WTC11 (cell line): Measurements from ENCODE around the gene UBE2V1. TPM values are rescaled to one million over a fixed set of nuclear protein-coding genes. Genes with fewer than 3 reads are reported as not detected.

ENCODE experiments used
- ATAC-seq: fragments of 200-7000 bp; cut with Tn5 transposase; 2 replicates; pipeline ENCODE4 v1.10.0; 2021; ENCODE audit warnings: mild to moderate bottlenecking, moderate library complexity
- CTCF ChIA-PET: fragments of 300-600 bp; sonication (Branson Sonifier 250); formaldehyde crosslinking; loops from one replicate; lab custom pipeline; 2021; ENCODE audit warnings: antibody characterized with exemption; lab: Charles Lee
- POLR2A ChIA-PET: fragments of 350-600 bp; sonication (Branson Sonifier 250); formaldehyde crosslinking; loops from one replicate; lab custom pipeline; 2021; ENCODE audit warnings: antibody characterized with exemption; lab: Charles Lee
- DNase-seq: peaks from one replicate; pipeline ENCODE4 v3.0.0; 2021; ENCODE audit warnings: low spot score
- H3K27ac Mint-ChIP-seq: 2 replicates; pipeline ENCODE4 v1.8.0; 2021; ENCODE audit warnings: mixed read lengths
- H3K27me3 Mint-ChIP-seq: 2 replicates; pipeline ENCODE4 v1.8.0; 2021; ENCODE audit warnings: low read depth, mild to moderate bottlenecking, moderate library complexity, mixed read lengths
- H3K36me3 Mint-ChIP-seq: 2 replicates; pipeline ENCODE4 v1.8.0; 2021; ENCODE audit warnings: mixed read lengths
- H3K4me1 Mint-ChIP-seq: 2 replicates; pipeline ENCODE4 v1.8.0; 2022; ENCODE audit warnings: mixed read lengths
- H3K4me3 Mint-ChIP-seq: 2 replicates; pipeline ENCODE4 v1.8.0; 2021; ENCODE audit warnings: mild to moderate bottlenecking, moderate library complexity, mixed read lengths
- H3K9me3 Mint-ChIP-seq: 2 replicates; pipeline ENCODE4 v1.8.0; 2021; ENCODE audit warnings: mixed read lengths
- CREB1 ChIP-seq: sonication (generic); formaldehyde crosslinking; IDR thresholded peaks from 2 replicates; pipeline ENCODE4 v1.8.0; 2023; ENCODE audit warnings: mild to moderate bottlenecking, missing genetic modification reagents
- CREM ChIP-seq: sonication (generic); formaldehyde crosslinking; IDR thresholded peaks from 2 replicates; pipeline ENCODE4 v1.8.1; 2022; ENCODE audit warnings: mild to moderate bottlenecking, missing genetic modification reagents, moderate library complexity
- EMX1 ChIP-seq: fragments of 250-450 bp; sonication (Bioruptor Pico); IDR thresholded peaks from 2 replicates; pipeline ENCODE4 v1.8.0; 2021; ENCODE audit warnings: mild to moderate bottlenecking
- ESRRA ChIP-seq: sonication (generic); formaldehyde crosslinking; IDR thresholded peaks from 2 replicates; pipeline ENCODE4 v1.8.1; 2022; ENCODE audit warnings: mild to moderate bottlenecking, missing genetic modification reagents, borderline replicate concordance
- FOXP1 ChIP-seq: sonication (generic); formaldehyde crosslinking; IDR thresholded peaks from 2 replicates; pipeline ENCODE4 v1.8.0; 2022; ENCODE audit warnings: missing genetic modification reagents, mild to moderate bottlenecking, moderate library complexity, borderline replicate concordance
- NR3C1 ChIP-seq: sonication (generic); formaldehyde crosslinking; conservative IDR thresholded peaks from 2 replicates; pipeline ENCODE4 v1.8.1; 2023; ENCODE audit warnings: low read depth, mild to moderate bottlenecking, missing genetic modification reagents
- RELA ChIP-seq: sonication (generic); formaldehyde crosslinking; IDR thresholded peaks from 2 replicates; pipeline ENCODE4 v1.8.1; 2022; ENCODE audit warnings: missing genetic modification reagents, mild to moderate bottlenecking, borderline replicate concordance
- ZNF121 ChIP-seq: sonication (generic); formaldehyde crosslinking; IDR thresholded peaks from 2 replicates; pipeline ENCODE4 v1.8.0; 2023; ENCODE audit warnings: missing genetic modification reagents
- ZNF138 ChIP-seq: sonication (generic); formaldehyde crosslinking; conservative IDR thresholded peaks from 2 replicates; pipeline ENCODE4 v1.8.1; 2022; ENCODE audit warnings: mild to moderate bottlenecking, moderate library complexity, missing genetic modification reagents
- ZNF219 ChIP-seq: sonication (generic); formaldehyde crosslinking; IDR thresholded peaks from 2 replicates; pipeline ENCODE4 v1.8.0; 2023; ENCODE audit warnings: missing genetic modification reagents, mild to moderate bottlenecking, borderline replicate concordance
- ZNF423 ChIP-seq: fragments of 250-450 bp; sonication (Bioruptor Pico); IDR thresholded peaks from 2 replicates; pipeline ENCODE4 v2.1.2; 2022; ENCODE audit warnings: mild to moderate bottlenecking, moderate library complexity
- total RNA-seq: library from RNA; stranded (reverse); gene quantifications from 3 replicates; pipeline ENCODE4 v1.2.3, GENCODE V29; 2021
- TF ChIP-seq, protein P1 (sequence below): sonication (generic); formaldehyde crosslinking; IDR thresholded peaks from 2 replicates; pipeline ENCODE4 v1.8.1; 2023; ENCODE audit warnings: mild to moderate bottlenecking, missing genetic modification reagents, moderate library complexity
- TF ChIP-seq, protein P2 (sequence below): sonication (generic); formaldehyde crosslinking; IDR thresholded peaks from 2 replicates; pipeline ENCODE4 v1.8.1; 2022; ENCODE audit warnings: low read depth, mild to moderate bottlenecking, moderate library complexity, missing genetic modification reagents, borderline replicate concordance
- TF ChIP-seq, protein P3 (sequence below): fragments of 200-600 bp; IDR thresholded peaks from 2 replicates; pipeline ENCODE4 v1.8.0; 2022; ENCODE audit warnings: antibody characterized with exemption
- TF ChIP-seq, protein P4 (sequence below): sonication (generic); formaldehyde crosslinking; IDR thresholded peaks from 2 replicates; pipeline ENCODE4 v1.8.0; 2022; ENCODE audit warnings: mild to moderate bottlenecking, missing genetic modification reagents
- TF ChIP-seq, protein P5 (sequence below): sonication (generic); formaldehyde crosslinking; IDR thresholded peaks from 2 replicates; pipeline ENCODE4 v1.8.1; 2023; ENCODE audit warnings: mild to moderate bottlenecking, missing genetic modification reagents
- TF ChIP-seq, protein P6 (sequence below): sonication (generic); formaldehyde crosslinking; IDR thresholded peaks from 2 replicates; pipeline ENCODE4 v1.8.1; 2023; ENCODE audit warnings: mild to moderate bottlenecking, missing genetic modification reagents
- TF ChIP-seq, protein P7 (sequence below): sonication (generic); formaldehyde crosslinking; IDR thresholded peaks from 2 replicates; pipeline ENCODE4 v1.8.0; 2023; ENCODE audit warnings: missing genetic modification reagents

UBE2V1 gene
- total RNA-seq, 1 experiment from 2014 or later = 144 TPM

DNA sequence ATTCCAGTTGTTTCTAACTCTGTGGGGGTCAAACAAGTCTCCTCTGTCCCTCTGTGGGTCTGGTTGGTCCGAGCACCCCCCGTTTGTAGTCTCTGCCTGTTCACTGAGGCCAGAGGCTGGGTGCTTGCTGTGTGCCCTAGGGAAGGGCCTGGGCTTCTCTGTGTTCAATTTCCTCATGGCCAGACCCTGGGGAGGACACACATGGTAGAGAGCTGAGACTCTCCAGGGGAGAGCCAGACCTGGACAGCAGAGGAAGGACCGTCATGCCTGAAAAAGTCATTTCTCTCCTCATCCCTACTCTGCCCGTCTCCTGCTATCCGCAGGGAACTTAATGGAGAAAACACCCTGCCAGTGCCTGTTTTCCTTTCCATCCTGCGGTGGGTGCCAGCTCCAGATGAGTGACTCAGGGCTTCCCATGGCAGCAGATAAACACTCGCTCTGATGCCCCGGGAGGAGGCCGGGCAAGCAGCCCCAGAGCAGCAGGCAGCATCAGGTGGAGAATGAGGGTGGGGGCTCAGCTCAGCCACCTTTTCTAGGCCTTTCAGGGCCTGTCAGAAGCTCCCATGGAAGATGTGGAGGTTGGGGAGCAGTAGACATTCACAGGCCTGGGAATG, 78.3 kb downstream of the UBE2V1 start:
- Mint-ChIP-seq H3K9me3 (no peaks in the 10 kb centered on the region), H3K36me3 (no peaks in the 10 kb centered on the region), H3K4me1 (peaks cover 15% of the 10 kb centered on the region), H3K4me3 (no peak overlapping the region), H3K27ac (no peak overlapping the region), H3K27me3 (no peaks in the 10 kb centered on the region)
- ATAC-seq = no peak
- ChIA-PET CTCF (interaction anchor here (5.0 kb wide), 1 partner anchor 36 kb away, joined by 21 read pairs; no protein-coding TSS in a partner anchor), POLR2A (no interaction called here)
- TF ChIP-seq, protein P1, sequence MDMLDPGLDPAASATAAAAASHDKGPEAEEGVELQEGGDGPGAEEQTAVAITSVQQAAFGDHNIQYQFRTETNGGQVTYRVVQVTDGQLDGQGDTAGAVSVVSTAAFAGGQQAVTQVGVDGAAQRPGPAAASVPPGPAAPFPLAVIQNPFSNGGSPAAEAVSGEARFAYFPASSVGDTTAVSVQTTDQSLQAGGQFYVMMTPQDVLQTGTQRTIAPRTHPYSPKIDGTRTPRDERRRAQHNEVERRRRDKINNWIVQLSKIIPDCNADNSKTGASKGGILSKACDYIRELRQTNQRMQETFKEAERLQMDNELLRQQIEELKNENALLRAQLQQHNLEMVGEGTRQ (CRISPR knock-in tag) = no peak
- no peak for TF ChIP-seq RELA (CRISPR knock-in tag)
- TF ChIP-seq, protein P2, sequence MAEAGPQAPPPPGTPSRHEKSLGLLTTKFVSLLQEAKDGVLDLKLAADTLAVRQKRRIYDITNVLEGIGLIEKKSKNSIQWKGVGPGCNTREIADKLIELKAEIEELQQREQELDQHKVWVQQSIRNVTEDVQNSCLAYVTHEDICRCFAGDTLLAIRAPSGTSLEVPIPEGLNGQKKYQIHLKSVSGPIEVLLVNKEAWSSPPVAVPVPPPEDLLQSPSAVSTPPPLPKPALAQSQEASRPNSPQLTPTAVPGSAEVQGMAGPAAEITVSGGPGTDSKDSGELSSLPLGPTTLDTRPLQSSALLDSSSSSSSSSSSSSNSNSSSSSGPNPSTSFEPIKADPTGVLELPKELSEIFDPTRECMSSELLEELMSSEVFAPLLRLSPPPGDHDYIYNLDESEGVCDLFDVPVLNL (CRISPR knock-in tag) = no peak
- TF ChIP-seq ESRRA = no peak
- TF ChIP-seq CREB1 (CRISPR knock-in tag) = no peak
- TF ChIP-seq EMX1 (CRISPR knock-in tag) = no peak
- no peak for TF ChIP-seq FOXP1 (CRISPR knock-in tag)
- TF ChIP-seq ZNF138 = no peak
- TF ChIP-seq NR3C1 (CRISPR knock-in tag) = no peak
- TF ChIP-seq, protein P3, sequence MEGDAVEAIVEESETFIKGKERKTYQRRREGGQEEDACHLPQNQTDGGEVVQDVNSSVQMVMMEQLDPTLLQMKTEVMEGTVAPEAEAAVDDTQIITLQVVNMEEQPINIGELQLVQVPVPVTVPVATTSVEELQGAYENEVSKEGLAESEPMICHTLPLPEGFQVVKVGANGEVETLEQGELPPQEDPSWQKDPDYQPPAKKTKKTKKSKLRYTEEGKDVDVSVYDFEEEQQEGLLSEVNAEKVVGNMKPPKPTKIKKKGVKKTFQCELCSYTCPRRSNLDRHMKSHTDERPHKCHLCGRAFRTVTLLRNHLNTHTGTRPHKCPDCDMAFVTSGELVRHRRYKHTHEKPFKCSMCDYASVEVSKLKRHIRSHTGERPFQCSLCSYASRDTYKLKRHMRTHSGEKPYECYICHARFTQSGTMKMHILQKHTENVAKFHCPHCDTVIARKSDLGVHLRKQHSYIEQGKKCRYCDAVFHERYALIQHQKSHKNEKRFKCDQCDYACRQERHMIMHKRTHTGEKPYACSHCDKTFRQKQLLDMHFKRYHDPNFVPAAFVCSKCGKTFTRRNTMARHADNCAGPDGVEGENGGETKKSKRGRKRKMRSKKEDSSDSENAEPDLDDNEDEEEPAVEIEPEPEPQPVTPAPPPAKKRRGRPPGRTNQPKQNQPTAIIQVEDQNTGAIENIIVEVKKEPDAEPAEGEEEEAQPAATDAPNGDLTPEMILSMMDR = no peak
- TF ChIP-seq, protein P4, sequence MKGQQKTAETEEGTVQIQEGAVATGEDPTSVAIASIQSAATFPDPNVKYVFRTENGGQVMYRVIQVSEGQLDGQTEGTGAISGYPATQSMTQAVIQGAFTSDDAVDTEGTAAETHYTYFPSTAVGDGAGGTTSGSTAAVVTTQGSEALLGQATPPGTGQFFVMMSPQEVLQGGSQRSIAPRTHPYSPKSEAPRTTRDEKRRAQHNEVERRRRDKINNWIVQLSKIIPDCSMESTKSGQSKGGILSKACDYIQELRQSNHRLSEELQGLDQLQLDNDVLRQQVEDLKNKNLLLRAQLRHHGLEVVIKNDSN (CRISPR knock-in tag) = no peak
- TF ChIP-seq, protein P5, sequence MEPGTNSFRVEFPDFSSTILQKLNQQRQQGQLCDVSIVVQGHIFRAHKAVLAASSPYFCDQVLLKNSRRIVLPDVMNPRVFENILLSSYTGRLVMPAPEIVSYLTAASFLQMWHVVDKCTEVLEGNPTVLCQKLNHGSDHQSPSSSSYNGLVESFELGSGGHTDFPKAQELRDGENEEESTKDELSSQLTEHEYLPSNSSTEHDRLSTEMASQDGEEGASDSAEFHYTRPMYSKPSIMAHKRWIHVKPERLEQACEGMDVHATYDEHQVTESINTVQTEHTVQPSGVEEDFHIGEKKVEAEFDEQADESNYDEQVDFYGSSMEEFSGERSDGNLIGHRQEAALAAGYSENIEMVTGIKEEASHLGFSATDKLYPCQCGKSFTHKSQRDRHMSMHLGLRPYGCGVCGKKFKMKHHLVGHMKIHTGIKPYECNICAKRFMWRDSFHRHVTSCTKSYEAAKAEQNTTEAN = no peak
- no peak for TF ChIP-seq ZNF121 (CRISPR knock-in tag)
- TF ChIP-seq, protein P6, sequence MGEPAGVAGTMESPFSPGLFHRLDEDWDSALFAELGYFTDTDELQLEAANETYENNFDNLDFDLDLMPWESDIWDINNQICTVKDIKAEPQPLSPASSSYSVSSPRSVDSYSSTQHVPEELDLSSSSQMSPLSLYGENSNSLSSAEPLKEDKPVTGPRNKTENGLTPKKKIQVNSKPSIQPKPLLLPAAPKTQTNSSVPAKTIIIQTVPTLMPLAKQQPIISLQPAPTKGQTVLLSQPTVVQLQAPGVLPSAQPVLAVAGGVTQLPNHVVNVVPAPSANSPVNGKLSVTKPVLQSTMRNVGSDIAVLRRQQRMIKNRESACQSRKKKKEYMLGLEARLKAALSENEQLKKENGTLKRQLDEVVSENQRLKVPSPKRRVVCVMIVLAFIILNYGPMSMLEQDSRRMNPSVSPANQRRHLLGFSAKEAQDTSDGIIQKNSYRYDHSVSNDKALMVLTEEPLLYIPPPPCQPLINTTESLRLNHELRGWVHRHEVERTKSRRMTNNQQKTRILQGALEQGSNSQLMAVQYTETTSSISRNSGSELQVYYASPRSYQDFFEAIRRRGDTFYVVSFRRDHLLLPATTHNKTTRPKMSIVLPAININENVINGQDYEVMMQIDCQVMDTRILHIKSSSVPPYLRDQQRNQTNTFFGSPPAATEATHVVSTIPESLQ (CRISPR knock-in tag) = no peak
- TF ChIP-seq ZNF423 (CRISPR knock-in tag) = no peak
- TF ChIP-seq ZNF219 = no peak
- no peak for TF ChIP-seq CREM
- TF ChIP-seq, protein P7, sequence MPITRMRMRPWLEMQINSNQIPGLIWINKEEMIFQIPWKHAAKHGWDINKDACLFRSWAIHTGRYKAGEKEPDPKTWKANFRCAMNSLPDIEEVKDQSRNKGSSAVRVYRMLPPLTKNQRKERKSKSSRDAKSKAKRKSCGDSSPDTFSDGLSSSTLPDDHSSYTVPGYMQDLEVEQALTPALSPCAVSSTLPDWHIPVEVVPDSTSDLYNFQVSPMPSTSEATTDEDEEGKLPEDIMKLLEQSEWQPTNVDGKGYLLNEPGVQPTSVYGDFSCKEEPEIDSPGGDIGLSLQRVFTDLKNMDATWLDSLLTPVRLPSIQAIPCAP (CRISPR knock-in tag) = no peak
- no peak for DNase-seq
